ENCODE results near the gene CAPZA1. TPM values are rescaled to one million over a fixed set of nuclear protein-coding genes. Genes with fewer than 3 reads are reported as not detected.

CAPZA1 gene
- total RNA-seq, 1 experiment from 2014 or later, result 148 TPM

Other genes starting within 250 kb of the CAPZA1 start
- gene CTTNBP2NL, start 223.6 kb upstream of the CAPZA1 start, total RNA-seq (2021; ENCODE audit: unreplicated experiment), result 18.0 TPM
- gene WNT2B, start 110.9 kb upstream of the CAPZA1 start, total RNA-seq (2021; ENCODE audit: unreplicated experiment), result 1.5 TPM
- 19.9 TPM for gene ST7L, start 691 bp upstream of the CAPZA1 start, total RNA-seq (2021; ENCODE audit: unreplicated experiment)
- gene MOV10, start 54.8 kb downstream of the CAPZA1 start, total RNA-seq (2021; ENCODE audit: unreplicated experiment), result 109 TPM
- 154 TPM for gene RHOC, start 87.3 kb downstream of the CAPZA1 start, total RNA-seq (2021; ENCODE audit: unreplicated experiment)
- 7.5 TPM for gene PPM1J, start 95.5 kb downstream of the CAPZA1 start, total RNA-seq (2021; ENCODE audit: unreplicated experiment)